HL-60/S4 treated with phorbol 12-myristate 13-acetate at 8.2 ng/mL for 4 days and 3 days (cell line): ENCODE data around the gene SOX4.

Experiments
- in situ Hi-C: fragments of 300-500 bp; cut with MboI; formaldehyde crosslinking; loops from 2 replicates; pipeline ENCODE4 v1.15.0; 2022; ENCODE audit warnings: low sequenced_read_pairs

SOX4 gene

DNA sequence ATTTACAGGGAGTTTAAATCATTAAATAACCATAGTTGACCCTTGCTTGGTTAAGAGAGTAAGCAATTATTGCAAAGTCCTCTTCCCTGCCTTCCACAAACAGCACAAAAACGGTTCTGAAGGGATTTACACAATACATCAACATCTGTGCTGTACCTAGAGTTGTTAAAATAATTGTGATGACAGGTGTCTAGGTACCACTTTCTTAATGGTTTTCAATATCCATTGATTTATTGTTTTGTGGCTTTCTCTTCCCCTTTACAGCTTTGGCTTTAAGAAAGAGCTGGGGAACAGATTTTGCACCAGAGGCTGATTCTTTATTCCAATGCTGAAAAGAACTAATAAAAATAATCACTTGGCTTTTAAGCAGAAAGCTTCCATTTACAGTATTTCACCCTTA, 598 bp upstream of the SOX4 start:
- in situ Hi-C loops = loop anchor here (25.0 kb wide), 1 partner anchor 1031 kb away; no protein-coding TSS in a partner anchor

GRCh38 chr6:21593927-21594415, 420 bp downstream of the SOX4 start:
- in situ Hi-C loops = loop anchor here (25.0 kb wide), 1 partner anchor 1032 kb away; no protein-coding TSS in a partner anchor

GRCh38 chr6:21594416-21595281, 1.1 kb downstream of the SOX4 start:
- in situ Hi-C loops = loop anchor here (25.0 kb wide), 1 partner anchor 1032 kb away; no protein-coding TSS in a partner anchor

- in situ Hi-C loops = loop anchor here (25.0 kb wide), 1 partner anchor 1033 kb away; no protein-coding TSS in a partner anchor
Observed at GRCh38 chr6:21595285-21596144, 2.0 kb downstream of the SOX4 start.

DNA sequence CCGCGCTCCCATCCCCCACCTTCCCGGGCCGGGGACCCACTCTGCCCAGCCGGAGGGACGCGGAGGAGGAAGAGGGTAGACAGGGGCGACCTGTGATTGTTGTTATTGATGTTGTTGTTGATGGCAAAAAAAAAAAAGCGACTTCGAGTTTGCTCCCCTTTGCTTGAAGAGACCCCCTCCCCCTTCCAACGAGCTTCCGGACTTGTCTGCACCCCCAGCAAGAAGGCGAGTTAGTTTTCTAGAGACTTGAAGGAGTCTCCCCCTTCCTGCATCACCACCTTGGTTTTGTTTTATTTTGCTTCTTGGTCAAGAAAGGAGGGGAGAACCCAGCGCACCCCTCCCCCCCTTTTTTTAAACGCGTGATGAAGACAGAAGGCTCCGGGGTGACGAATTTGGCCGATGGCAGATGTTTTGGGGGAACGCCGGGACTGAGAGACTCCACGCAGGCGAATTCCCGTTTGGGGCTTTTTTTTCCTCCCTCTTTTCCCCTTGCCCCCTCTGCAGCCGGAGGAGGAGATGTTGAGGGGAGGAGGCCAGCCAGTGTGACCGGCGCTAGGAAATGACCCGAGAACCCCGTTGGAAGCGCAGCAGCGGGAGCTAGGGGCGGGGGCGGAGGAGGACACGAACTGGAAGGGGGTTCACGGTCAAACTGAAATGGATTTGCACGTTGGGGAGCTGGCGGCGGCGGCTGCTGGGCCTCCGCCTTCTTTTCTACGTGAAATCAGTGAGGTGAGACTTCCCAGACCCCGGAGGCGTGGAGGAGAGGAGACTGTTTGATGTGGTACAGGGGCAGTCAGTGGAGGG, 2.8 kb downstream of the SOX4 start:
- in situ Hi-C loops = loop anchor here (25.0 kb wide), 1 partner anchor 1034 kb away; no protein-coding TSS in a partner anchor

DNA sequence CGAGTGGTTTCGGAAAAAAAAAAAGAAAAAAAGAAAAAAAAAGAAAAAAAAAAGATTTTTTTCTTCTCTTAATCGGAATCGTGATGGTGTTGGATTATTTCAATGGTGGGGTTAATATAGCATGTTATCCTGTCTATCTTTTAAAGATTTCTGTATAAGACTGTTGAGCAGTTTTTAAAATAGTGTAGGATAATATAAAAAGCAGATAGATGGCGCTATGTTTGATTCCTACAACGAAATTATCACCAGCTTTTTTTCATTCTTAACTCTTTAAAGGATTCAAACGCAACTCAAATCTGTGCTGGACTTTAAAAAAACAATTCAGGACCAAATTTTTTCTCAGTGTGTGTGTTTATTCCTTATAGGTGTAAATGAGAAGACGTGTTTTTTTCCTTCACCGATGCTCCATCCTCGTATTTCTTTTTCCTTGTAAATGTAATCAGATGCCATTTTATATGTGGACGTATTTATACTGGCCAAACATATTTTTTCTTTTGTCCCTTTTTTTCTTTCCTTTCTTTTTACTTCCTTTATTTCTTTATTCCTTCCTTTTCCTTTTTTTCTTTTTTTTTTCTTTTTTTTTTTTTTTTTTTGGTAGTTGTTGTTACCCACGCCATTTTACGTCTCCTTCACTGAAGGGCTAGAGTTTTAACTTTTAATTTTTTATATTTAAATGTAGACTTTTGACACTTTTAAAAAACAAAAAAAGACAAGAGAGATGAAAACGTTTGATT, 3.6 kb downstream of the SOX4 start:
- in situ Hi-C loops = loop anchor here (25.0 kb wide), 1 partner anchor 1035 kb away; no protein-coding TSS in a partner anchor

GRCh38 chr6:21597801-21598673, 4.5 kb downstream of the SOX4 start:
- in situ Hi-C loops = loop anchor here (25.0 kb wide), 1 partner anchor 1036 kb away; no protein-coding TSS in a partner anchor

DNA sequence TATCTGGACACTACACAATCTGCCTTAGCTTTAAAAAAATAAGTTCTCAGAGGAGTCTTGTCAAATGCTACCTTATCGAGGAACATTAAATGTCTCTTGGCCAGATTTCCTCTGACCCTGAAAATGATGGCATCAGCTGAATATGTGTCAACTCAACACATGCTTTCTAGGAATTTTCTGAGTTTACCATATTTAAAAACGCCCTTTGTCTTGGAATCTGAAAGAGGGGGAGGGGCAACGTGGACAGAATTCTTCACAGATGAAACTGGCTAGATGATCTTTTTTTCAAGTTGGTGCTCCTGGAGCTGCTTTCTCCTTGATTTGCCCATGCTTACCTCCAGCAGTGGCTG, 5.1 kb downstream of the SOX4 start:
- in situ Hi-C loops = loop anchor here (25.0 kb wide), 1 partner anchor 1036 kb away; no protein-coding TSS in a partner anchor

- in situ Hi-C loops = loop anchor here (25.0 kb wide), 1 partner anchor 1037 kb away; no protein-coding TSS in a partner anchor
Observed at GRCh38 chr6:21599051-21599696, 5.6 kb downstream of the SOX4 start.

- in situ Hi-C loops = no loop called here
Observed at GRCh38 chr6:21601339-21601923, 7.9 kb downstream of the SOX4 start.

DNA sequence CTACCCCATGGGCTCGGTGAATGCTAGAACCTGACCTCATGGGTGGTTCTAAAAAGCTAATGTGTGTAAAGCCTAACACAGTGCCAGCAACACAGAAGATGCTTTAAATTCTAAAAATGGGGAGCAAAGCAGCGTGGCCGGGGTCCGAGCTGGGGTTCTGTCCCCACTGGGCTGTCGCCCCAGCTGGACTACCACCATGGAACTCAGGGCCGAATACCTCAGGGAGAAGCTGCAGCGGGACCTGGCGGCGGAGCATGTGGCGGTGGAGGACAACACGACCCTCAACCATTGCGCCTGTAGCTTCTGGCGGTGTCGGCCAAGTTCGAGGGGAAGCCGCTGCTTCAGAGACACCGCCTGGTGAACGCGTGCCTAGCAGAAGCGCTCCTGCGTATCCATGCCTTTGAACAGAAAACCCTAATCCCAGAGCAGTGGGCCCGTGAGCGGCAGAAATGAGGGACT, 8.4 kb downstream of the SOX4 start:
- in situ Hi-C loops = no loop called here

GRCh38 chr6:21603082-21603952, 9.8 kb downstream of the SOX4 start:
- in situ Hi-C loops = no loop called here

- in situ Hi-C loops = no loop called here
Observed at GRCh38 chr6:21604081-21604480, 10.5 kb downstream of the SOX4 start.

DNA sequence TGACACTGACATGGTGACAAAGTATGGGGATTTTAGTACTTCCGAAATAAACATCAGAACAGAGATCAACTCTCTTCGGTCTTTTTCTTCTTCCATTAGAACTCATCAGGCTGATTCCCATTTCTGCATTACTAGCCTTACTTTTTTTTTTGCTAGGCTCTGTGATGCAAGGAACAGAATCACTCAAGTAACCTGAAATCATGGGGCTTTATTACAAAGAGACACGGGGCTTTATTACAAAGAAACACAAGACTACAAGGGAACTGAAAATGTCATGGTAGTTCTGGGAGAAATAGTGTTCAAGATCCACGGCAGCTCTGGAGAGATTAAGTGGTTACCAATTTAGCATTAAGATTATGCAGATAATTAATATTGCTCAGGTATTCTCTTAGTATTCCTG, 11.6 kb downstream of the SOX4 start:
- in situ Hi-C loops = no loop called here

GRCh38 chr6:21608601-21609000, 15.1 kb downstream of the SOX4 start:
- in situ Hi-C loops = no loop called here

DNA sequence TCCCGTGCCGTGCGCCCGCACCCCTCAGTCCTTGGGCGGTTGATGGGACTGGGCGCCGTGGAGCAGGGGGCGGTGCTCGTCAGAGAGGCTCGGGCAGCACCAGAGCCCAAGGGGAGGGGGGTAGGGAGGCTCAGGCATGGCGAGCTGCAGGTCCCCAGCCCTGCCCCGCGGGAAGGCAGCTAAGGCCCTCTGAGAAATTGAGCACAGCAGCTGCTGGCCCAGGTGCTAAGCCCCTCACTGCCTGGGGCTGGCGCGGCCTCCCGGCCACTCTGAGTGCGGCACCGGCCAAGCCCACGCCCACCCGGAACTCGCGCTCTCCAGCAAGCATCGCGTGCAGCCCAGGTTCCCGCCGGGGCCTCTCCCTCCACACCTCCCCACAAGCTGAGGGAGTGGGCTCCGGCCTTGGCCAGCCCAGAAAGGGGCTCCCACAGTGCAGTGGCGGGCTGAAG, 16.4 kb downstream of the SOX4 start:
- in situ Hi-C loops = no loop called here

- in situ Hi-C loops = no loop called here
Observed at GRCh38 chr6:21610341-21610740, 16.8 kb downstream of the SOX4 start.
